Activated CD8-positive, alpha-beta memory T cell treated with anti-CD3 and anti-CD28 coated beads for 24 hours (primary cell): ENCODE measurements around the gene HMCN2.

Experiments
- DNase-seq: peaks from one replicate; pipeline ENCODE4 v3.0.0-alpha.2; 2020

HMCN2 gene

DNA sequence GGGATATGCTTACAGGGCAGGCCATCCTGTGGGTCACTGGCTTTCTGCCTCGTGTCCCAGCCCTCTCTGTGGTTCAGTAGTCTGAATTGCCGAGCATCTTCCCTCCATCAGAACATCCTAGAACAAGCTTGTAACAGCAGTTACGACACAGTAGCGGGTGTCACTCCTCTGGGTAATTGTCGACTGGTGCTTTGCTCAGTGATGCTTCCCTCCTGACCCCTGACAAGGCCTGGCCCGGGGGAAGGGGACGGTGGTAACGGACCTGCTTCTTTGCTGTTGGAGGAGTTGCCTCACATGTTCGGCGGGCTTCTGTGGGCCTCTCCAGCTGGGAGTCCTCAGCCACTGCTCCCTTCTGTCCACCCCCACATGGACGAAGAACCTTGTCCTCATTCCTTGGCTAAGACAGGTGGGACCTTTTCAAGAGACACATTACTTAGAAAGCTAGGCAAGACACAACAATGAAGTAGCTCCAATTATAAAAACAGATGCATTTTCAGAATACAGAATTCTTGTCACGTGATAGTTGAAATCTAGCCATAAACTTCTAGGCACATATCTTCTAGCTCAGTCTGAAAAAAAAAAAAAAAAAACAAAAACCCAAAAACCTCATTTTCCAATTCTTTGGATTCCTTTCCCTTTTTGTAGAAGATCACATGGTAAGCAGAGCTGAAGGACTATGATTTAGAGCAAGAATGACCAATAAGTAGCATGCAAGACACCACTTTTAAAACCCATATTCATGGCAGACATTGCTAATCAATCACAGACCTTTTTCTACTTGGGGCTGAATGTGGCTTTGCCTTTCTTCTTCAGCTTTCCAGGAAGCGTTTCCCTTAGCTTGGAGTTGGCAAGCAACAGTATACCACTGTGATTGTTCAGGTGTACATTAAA, 25.0 kb downstream of the HMCN2 start:
- DNase-seq: no peak

DNA sequence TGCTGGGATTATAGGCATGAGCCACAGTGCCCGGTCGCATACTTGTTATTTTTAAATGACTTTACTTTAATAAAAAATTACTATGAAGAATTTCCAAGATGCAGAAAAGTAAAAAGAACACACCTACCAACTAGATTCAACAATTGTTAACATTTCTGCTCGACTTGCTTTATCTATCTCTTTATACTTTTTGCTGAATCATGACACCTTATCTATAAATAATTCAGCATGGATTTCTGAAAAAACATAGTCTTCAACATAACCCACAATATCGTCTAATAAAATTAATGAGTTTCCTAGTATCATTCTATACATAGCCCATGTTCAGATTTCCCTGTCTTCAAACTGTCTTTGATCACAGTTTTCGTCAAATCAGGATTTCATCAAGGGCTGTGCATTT, 25.9 kb downstream of the HMCN2 start:
- no peak for DNase-seq

DNA sequence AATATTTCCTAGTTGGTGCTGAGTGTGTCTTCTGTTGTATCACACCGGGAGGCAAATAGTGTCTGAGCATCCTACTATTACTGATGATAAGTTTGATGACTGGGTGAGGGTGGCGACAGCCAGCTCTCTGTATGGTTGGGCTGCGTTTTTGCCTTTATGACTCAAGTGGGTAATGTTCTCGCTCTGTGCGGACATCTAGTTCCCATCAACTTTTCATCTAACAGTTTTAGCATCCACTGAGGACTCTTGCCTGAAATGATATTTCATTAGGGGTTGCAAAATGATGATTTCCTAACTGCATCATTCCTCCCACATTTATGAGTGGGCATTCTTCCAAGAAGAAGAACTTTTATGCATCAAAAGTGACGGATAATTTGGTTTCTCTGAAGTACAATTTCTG, 26.5 kb downstream of the HMCN2 start:
- no peak for DNase-seq

DNA sequence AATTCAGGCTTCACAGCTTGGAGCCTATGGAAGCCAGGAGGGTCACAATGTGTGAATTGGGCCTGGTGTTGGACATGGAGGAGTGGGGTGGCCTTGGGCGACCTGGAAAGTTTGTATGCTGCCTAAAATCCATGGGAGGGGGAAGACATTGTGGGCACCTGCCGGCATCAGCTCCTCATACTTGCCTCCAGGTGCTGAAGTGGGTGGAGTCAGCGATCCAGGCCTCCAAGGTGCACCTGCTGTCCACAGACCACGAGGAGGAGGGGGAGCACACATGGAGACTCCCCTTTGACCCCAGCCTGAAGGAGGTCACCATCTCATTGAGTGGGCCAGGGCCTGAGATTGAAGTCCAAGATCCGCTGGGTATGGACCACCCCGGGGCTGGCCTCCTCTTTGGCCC, 29.1 kb downstream of the HMCN2 start:
- DNase-seq: no peak

DNA sequence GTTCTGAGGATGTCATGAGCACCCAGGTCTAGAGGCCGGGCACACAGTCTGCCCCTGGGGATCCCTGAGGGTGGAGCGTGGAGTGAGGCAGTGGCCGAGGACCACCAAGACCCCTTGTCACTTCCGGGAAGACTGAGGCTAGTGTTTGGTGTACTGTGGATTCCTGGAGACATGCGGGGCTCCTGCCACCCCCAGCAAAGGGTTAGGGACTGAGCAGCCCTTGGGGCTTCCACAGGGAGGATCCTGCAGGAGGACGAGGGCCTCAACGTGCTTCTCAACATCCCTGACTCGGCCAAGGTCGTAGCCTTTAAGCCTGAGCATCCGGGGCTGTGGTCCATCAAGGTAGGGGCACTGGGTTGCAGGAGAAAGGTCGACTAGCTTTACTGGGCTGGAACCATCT, 29.9 kb downstream of the HMCN2 start:
- DNase-seq: no peak

DNA sequence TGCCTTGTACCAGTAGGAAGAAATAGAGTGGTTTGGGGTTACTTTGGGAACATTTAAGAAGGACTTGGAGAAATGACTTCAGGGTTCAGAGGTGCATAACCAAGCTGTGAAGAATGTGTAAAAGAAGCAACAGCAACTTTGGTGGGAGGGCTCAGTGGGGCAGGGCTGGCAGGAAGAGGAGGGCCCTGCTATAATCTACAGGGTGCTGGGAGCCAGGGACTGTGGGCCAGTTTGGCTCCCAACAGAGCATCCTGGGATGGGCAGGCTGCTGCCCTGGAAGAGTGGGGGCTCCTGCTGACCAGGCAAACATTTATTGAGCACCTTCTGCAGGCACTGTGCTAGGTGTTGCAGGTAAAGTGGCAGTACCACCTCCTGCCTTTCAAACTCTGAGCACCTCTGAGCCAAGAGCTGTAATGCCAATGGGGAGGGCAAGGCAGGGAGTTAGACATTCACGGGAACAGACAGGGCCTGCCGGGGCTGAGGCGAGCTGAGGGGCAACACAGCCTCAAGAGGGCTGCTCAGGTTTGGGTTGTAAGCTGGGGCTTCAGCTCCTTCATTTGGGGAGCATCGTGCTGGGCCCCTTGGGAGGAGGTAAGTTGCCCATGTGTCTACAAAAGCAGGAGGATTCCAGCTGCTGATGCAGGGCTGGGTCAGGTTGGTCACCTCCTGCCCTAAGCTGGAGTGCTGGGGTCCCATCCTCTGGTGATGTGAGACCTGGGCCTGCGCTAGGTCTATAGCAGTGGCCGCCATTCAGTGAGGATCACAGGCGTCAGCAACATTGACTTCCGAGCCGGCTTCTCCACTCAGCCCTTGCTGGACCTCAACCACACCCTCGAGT, 30.6 kb downstream of the HMCN2 start:
- no peak for DNase-seq

DNA sequence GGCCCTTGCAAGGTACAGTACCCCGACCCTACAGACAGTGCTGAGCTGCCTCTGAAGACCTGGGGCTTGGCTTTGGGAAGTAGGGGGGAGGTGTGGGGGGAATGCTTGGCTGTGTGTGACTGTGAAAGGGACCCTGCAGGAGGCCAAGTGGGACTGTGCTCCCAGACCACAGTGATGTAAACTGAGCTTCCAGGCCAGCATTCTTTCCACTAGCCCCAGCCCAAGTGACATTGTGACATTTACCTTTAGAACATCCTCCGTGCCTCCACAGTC, 31.2 kb downstream of the HMCN2 start:
- DNase-seq: no peak

DNA sequence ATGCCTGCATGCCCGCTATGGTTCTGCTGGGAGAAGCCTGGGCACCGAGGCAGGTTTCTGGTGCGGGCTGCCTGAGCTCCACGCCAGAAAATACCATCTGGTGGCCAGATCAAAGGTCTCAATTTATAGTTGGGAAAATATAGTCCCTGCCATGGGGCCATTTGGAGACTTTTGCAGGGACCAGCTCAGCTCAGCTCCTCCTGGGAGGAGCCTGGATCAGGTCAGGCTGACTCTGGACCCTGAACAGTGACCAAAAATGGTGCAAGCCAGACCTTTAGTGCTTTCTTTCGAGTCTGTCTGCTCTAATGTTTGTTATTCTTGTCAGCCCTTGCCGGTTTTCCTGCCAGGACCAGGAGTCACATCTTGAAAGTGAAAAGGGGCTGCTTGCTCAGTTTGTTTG, 31.8 kb downstream of the HMCN2 start:
- no peak for DNase-seq

DNA sequence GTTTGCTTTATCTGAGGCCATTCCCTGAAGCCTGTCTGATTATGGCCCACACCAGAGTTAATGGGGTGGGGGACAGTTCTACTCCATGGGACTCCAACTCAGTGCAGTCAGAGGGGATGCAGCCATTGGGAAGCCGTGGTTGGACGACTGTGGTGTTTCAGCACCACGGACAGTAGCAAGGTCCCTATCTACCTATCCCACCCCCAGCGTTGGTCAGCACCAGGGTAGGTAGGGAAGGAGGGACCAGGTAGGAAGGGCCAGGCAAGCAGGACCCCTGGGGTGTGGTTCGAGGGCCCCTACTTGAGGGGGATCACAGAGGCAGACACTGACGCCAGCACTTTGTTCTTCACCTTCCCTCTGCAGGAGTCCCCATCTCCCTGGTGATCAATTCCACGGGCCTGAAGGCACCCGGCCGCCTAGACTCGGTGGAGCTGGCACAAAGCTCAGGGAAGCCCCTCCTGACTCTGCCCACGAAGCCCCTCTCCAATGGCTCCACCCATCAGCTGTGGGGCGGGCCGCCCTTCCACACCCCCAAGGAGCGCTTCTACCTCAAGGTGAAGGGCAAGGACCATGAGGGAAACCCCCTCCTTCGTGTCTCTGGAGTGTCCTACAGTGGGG, 33.2 kb downstream of the HMCN2 start:
- DNase-seq: no peak

DNA sequence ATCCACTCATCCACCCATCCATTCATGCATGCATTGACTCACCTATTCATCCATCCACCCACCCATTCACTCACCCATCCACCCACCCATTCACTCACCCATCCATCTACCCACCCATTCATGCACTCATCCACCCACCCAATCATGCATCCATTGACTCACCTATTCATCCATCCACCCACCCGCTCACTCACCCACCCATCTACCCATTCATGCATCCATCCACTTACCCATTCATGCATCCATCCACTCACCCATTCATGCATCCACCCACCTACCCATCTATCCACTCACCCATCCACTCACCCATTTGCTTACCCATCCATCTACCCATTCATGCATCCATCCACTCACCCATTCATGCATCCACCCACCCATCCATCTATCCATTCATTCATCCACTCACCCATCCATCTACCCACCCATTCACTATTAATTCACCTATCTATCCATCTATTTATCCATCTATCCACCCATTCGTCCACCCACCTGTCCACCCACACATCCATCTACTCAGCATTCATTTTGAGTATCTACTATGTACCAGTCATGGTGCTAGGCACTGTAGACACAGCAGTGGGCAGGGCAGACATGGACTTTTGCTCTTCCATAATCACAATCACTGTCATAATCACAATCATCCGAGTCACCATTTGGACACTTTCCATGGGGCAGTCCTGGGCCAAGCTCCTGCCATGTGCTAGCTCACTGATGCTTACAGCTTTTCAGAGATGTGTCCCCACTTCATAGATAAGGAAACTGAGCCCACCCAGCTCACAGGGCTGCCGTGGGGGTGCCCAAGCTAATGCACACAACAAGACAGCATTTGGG, 34.4 kb downstream of the HMCN2 start:
- no peak for DNase-seq

DNA sequence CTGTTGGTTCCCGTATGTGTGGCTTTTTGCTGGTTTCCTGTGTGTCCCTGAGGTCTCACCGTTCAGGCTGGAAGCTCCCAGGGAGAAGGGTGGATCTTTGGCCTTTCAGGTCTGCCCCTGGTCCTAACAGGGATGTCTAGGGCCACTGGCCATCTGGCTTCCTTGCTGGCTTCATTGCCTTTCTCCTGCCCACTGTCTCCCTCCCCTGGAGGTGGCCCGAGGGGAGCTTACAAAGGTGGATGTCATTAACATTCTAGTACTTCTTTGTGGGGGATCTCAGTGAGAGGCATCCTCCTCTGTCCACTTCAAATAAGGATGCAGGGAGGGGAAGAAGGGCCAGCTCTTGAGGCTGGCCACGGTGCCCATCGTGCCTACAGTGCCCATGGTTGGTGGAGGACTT, 35.2 kb downstream of the HMCN2 start:
- no peak for DNase-seq

DNA sequence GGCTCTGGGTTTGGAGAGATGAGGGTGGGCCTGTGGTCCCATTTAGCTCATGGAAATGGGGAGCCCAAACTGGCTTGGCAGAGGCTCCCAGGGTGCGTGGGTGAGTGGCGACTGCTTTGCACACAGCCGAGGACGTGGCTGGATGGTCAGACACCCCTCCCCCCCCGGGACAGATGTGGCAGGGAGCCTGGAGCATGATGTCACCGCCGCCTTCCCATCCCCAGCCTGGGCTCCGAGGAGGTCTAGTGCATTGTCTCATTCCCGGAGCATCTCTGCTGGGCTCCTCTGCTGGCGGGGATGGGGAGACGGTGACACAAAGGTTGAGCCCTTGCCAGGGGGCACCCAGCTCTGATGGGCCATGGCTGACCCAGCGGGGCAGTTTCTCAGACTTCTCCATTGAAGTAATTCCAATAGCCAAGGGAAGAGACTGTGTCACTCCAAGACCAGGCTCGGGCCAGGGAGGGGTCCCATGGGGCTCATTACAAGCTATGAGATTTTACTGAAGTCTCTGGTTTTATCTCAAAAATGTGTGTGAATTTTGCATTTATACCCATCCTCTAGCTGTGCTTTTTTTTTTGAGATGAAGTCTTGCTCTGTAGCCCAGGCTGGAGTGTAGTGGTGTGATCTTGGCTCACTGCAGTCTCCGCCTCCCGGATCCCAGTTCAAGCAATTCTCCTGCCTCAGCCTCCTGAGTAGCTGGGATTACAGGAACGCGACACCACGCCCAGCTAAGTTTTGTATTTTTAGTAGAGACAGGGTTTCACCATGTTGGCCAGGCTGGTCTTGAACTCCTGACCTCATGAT, 36.1 kb downstream of the HMCN2 start:
- DNase-seq: no peak

DNA sequence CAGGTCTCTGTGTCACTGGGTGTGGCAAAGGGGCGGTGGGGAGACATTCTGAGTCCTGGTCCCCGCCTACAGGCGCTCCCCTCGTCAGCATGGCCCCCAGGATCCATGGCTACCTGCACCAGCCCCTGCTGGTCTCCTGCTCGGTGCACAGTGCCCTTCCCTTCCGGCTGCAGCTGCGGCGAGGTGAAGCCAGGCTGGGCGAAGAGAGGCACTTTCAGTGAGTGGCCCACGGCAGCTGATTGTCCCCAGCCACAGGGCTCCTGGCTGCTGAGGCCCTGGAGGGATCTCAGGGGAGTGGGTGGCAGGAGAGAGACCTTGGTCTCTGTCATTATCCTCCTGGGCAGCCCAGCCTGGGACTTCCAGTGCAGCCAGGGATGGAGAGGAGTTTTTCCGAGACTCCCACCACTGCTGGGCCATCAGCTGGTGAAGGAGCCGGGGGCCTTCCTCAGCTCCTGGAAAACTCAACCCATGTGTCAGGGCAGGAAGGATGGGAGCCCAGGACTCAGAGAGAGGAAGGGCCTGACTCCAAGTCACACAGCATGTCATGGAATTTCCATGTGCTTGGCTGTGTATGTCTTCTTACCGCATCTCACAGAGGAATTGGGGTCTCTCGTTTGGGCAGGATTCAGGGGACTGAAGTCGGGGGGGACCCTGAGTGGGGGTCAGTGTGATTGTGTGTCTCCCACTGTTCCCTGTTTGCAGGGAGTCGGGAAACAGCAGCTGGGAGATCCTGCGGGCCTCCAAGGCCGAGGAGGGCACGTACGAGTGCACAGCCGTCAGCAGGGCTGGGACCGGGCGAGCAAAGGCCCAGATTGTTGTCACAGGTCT, 37.4 kb downstream of the HMCN2 start:
- no peak for DNase-seq

DNA sequence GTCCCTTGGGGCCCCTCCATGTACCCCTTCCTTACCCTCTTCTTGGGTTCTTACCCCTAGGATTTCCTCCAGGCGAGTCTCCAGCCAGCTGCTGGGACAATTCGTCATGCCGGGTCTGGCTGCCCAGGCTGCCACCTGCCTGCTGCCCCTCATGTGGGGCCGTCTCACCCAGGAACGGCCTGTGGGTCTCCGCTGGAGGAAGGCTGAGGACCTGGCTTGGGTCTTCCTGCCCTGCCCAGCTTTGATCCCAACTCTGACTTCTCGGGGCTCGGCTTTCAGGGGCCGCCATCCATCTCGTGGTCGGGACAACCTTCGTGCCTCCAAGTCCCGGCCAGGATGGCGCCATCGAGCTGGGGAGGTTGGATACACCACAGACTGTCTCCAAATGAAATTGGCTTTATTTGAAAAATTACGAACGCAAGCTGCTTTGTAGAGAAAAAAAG, 38.1 kb downstream of the HMCN2 start:
- DNase-seq: no peak

DNA sequence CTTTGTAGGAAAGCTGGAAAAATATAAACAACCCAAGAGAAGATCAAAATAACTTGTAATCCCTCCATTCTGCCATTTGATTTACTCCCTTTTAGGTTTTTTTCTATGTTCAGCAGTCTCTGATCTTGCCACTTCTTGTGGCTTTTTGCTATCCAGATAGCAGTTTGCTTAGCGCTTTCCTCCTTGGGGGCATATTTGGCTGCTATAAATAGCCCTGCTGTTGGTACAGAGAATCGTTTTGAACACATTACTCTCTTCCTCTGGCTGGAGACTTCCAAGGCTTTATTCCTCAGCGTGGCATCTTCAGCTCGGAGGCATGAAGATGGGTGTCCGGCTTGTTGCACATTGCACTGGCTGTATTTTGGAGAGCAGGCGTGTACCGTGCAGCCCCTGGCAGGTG, 38.6 kb downstream of the HMCN2 start:
- DNase-seq: no peak

DNA sequence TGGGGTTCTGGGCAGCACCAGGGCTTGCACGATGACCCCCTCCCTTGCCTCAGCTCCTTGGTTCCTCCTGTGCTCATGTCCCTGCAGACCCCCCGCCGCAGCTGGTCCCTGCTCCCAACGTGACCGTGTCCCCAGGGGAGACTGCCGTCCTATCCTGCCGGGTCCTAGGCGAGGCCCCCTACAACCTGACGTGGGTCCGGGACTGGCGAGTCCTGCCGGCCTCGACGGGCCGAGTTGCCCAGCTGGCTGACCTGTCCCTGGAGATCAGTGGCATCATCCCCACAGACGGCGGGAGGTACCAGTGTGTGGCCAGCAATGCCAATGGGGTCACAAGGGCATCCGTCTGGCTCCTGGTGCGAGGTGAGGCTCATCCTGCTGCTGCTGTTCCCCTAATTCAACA, 39.1 kb downstream of the HMCN2 start:
- no peak for DNase-seq

DNA sequence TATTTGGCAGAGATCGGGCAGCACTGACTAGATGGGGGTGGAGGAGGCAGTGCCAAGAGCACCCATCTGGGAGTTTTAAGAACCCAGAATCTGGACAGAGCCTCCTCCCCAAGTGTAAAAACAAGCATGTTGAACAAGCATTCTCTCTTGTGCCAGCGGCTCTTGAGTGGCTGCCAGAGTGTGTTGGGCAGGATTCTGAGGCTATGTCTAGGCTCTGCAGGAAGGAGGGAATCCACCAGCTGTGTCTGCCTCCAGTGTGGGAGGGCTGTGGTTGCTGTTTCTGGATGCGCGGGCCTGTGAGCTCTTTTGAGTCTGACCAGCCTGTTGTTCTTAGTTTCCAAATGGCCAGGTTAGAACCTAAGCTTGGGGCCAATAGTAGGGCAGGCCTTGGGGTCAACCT, 39.8 kb downstream of the HMCN2 start:
- DNase-seq: no peak

DNA sequence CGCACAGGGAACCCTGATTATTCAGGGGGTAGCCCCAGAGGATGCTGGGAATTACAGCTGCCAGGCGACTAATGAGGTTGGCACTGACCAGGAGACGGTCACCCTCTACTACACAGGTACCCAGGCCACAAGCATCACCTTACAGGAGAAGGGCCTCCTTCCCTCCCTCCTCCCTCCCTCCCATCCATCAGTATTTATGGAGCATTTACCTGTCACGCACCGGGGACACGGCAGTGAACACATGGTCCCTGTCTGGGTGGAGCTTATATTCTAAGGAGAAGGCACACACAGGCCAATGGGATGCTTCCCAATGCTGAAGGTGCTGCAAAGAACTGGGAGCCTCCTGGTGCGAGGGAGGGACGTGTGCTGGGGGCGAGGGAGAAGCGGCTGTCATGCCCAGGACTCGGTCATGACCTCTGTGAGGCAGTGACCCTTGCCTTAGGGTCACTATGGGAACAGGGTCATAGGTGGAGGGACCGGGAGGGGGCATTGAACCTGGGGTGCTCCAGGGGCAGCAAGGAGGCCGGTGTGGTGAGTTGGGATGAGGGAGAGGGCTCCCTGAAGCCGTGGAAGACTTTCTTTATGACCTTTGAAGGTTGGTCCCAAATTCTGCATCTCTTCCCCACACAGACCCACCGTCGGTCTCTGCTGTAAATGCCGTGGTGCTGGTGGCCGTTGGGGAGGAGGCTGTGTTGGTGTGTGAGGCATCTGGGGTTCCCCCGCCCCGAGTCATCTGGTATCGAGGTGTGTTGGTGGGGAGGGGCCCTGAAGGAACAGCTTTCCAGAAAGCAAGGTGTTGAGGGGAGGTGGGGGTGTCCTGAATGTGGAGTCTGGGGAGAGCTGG, 41.5 kb downstream of the HMCN2 start:
- DNase-seq: no peak

DNA sequence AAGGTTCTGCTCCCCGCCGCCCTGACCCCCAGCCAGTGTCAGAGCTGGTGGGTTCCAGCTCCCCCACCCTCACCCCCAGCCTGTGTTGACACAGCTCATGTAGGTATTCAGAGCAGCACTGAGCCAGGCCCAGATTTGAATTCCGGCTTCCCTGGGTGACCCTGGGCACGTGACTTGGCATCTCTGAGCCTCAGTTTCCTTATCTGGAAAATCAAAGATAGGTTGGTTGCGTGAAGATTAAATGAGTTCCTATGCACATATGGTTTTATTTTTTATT, 42.0 kb downstream of the HMCN2 start:
- no peak for DNase-seq

DNA sequence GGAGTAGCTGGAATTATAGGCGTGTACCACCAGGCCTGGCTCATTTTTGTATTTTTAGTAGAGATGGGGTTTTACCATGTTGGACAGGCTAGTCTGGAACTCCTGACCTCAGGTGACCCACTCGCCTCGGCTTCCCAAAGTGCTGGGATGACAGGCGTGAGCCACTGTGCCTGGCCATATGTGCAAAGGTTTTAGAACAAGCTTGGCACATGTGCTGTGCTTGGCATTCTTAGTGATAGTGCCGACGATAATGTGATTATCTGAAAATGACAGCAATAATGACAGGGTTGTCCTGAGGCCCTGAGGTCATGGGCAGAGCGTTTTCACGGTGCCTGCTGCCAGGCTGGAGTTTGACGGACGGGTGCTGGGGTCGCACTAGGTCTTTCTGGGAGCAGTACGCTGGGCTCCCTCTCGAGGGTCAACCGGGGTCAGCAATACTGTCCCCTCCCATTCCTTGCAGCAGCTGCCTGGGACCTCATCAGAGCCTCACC, 42.6 kb downstream of the HMCN2 start:
- no peak for DNase-seq
